Naive thymus-derived CD8-positive, alpha-beta T cell (primary cell): ENCODE measurements around the gene GABPB1. TPM values are rescaled to one million over a fixed set of nuclear protein-coding genes. Genes with fewer than 3 reads are reported as not detected.

ENCODE experiments used
- ATAC-seq, 2 donors: fragments of 150-1000 bp; cut with Tn5 transposase in 1 of 2; sonication (Bioruptor Pico), chemical (Tn5 transposase) in 1 of 2; 1 replicate in 1 of 2; 2 replicates in 1 of 2; pipeline ENCODE4 v1.10.0; 2021; ENCODE audit warnings: mild to moderate bottlenecking in 2 of 2, moderate library complexity in 2 of 2
- POLR2A ChIA-PET: fragments of 350-600 bp; sonication (Branson Sonifier 250); formaldehyde crosslinking; loops from one replicate; lab custom pipeline; 2021; ENCODE audit warnings: antibody characterized with exemption; lab: Charles Lee
- DNase-seq, 10 donors: peaks; one replicate each; pipeline versions ENCODE4 v3.0.0 to v3.0.0-alpha.2; 2020 to 2022
- H3K27ac Mint-ChIP-seq, 10 donors: one replicate each; pipeline ENCODE4 v1.8.0; 2020 to 2022; ENCODE audit warnings: mild to moderate bottlenecking in 10 of 10, mixed read lengths in 10 of 10, moderate library complexity in 4 of 10, inconsistent platforms in 1 of 10
- H3K27me3 Mint-ChIP-seq, 5 donors: one replicate each; pipeline ENCODE4 v1.8.0; 2021 to 2022; ENCODE audit warnings: mixed read lengths in 5 of 5
- H3K36me3 Mint-ChIP-seq, 3 donors: one replicate each; pipeline ENCODE4 v1.8.0; 2020 to 2022; ENCODE audit warnings: mixed read lengths in 3 of 3, mild to moderate bottlenecking in 2 of 3, inconsistent platforms in 1 of 3
- H3K4me1 Mint-ChIP-seq, 4 donors: one replicate each; pipeline ENCODE4 v1.8.0; 2021 to 2022; ENCODE audit warnings: mixed read lengths in 4 of 4
- H3K4me3 Mint-ChIP-seq, 10 donors: one replicate each; pipeline ENCODE4 v1.8.0; 2020 to 2022; ENCODE audit warnings: mild to moderate bottlenecking in 10 of 10, mixed read lengths in 10 of 10, moderate library complexity in 6 of 10, inconsistent platforms in 1 of 10
- H3K9me3 Mint-ChIP-seq, 9 donors: one replicate each; pipeline ENCODE4 v1.8.0; 2020 to 2022; ENCODE audit warnings: mixed read lengths in 9 of 9, mild to moderate bottlenecking in 3 of 9, inconsistent platforms in 1 of 9, moderate library complexity in 1 of 9
- polyA plus RNA-seq, 3 donors: library from polyadenylated mRNA; unstranded; fragments of 300-500 nt; fragmentation: Illumina TruSeq; gene quantifications; one replicate each; pipeline ENCODE4 v1.2.3, GENCODE V29; 2021
- total RNA-seq, 8 experiments: library from RNA in 2 of 8; stranded (reverse) in 2 of 8; gene quantifications; one replicate each; pipeline ENCODE4 v1.2.3 and lab custom pipeline; 2021 to 2026

GABPB1 gene
- total and polyA plus RNA-seq, 5 experiments from 2014 or later: 20.6 to 29.9 (median 25.1) TPM

DNA sequence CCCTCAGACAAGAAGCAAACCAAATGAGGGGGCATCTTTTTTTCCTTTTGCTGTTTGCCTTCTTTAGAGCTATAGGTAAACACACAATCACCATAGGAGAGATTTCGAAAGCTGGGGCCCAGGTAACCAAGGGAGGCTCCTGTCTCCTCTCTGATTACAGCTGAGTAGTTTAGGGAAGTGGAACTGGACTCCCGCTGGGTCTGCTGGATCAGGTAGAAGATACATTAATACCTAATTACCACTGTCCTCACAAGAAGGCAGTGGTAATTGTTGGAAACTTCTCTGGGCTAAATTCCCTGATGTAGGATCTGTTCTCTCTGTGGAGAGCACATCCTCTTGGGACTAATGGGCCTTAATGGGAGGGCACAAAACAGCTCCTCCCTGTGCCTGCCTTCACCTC, 122.2 kb downstream of the GABPB1 start:
- H3K4me3 Mint-ChIP-seq: no peak overlapping the region
- POLR2A ChIA-PET: no interaction called here
- peaks cover 0 to 1% (median 0%) of the 10 kb centered on the region in 4 donors for H3K4me1 Mint-ChIP-seq
- ATAC-seq (no peak), DNase-seq (no peak)
- H3K27me3 Mint-ChIP-seq: no peaks in the 10 kb centered on the region
- H3K27ac Mint-ChIP-seq: no peak overlapping the region
- no peaks in the 10 kb centered on the region for H3K9me3 Mint-ChIP-seq
- no peaks in the 10 kb centered on the region for H3K36me3 Mint-ChIP-seq

DNA sequence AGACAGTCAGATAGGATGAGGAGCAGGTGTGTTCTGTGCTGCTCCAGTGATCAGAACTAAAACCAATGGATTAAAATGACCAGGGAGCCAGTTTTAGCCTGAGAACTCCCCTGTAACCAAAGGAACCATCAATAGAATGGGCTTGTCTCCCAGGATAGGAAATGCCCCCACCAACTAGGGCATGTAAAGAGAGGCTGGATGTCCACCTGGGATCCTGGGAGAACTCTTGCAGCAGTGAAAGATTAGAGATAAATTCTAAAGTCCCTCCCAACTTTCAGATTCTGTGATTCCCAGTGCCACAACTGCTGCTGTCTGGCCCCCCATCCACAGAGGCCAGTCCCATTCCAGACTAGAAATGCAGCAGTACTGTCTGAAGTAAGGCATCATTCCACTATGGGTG, 123.2 kb downstream of the GABPB1 start:
- POLR2A ChIA-PET: no interaction called here

DNA sequence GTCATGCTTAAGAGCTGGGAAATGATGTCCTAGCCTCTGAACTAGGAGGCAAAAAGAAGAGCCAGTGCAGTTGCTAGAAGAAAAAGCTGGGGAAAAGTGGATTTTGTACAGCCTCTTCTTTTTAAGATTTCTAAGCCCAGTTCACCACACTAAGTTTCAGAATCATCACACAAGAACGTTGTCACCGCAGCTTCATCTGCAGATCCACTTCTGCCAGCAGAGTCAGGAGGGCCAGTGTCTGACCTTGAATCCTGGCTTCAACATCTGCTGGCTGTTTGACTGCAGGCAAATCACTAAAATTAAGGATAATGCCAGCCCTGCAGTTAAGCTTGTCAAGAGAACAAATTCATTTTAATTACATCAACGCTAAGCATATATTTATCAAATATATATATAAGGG, 125.7 kb downstream of the GABPB1 start:
- DNase-seq (no peak), ATAC-seq (no peak)
- H3K36me3 Mint-ChIP-seq: no peaks in the 10 kb centered on the region
- POLR2A ChIA-PET: interaction anchor here (0.6 kb wide), 1 partner anchor 442 kb away, joined by 3 read pairs; no protein-coding TSS in a partner anchor
- no peak overlapping the region for H3K4me3 Mint-ChIP-seq
- H3K9me3 Mint-ChIP-seq: no peaks in the 10 kb centered on the region
- H3K4me1 Mint-ChIP-seq: peaks cover 0 to 1% (median 0%) of the 10 kb centered on the region in 4 donors
- no peak overlapping the region for H3K27ac Mint-ChIP-seq
- no peaks in the 10 kb centered on the region for H3K27me3 Mint-ChIP-seq

More for the DNA sequence above, 123.2 kb downstream of the GABPB1 start:
- Mint-ChIP-seq H3K36me3 (no peaks in the 10 kb centered on the region), H3K27ac (no peak overlapping the region), H3K27me3 (no peaks in the 10 kb centered on the region), H3K4me1 (peaks cover 0 to 1% (median 0%) of the 10 kb centered on the region in 4 donors), H3K9me3 (no peaks in the 10 kb centered on the region), H3K4me3 (no peak overlapping the region)
- ATAC-seq (no peak), DNase-seq (no peak)

DNA sequence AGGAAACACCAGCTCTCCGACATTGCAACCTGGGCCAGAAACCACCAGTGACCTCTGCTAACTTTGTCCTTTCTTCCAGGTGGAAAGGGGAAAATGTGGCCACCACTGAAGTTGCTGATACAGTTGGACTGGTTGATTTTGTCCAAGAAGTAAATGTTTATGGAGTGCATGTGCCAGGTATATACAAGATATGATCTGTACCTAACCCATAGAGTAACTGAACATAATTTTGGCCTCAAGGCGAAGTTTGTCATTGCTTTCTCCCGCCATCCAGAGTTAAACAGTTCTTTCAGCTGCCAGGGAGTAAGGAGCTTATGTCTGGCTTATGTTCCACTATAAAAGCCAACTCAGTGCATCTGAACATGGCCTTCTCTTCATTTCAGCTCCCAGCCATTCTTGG, 126.1 kb downstream of the GABPB1 start:
- Mint-ChIP-seq H3K9me3 (no peaks in the 10 kb centered on the region), H3K4me1 (peaks cover 0 to 1% (median 0%) of the 10 kb centered on the region in 4 donors), H3K4me3 (no peak overlapping the region), H3K36me3 (no peaks in the 10 kb centered on the region), H3K27me3 (no peaks in the 10 kb centered on the region), H3K27ac (no peak overlapping the region)
- no peak for DNase-seq
- POLR2A ChIA-PET: interaction anchor here (0.6 kb wide), 1 partner anchor 442 kb away, joined by 3 read pairs; no protein-coding TSS in a partner anchor
- ATAC-seq: no peak

DNA sequence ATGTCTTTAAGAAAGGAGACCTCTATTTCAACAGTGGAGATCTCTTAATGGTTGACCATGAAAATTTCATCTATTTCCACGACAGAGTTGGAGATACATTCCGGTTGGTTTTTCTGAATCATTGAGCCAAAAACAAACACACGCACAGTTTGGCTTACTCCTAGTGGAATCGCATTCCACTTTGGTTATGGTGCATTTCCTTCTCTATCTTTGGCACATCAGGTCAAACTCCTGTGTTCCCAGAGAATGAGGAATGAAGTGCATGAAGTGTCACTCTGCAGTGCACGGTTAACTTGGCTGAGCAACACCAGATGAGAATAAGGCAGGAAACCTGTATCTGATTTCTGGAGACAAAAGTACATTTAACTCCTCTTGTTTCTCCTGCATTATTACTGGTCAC, 127.9 kb downstream of the GABPB1 start:
- Mint-ChIP-seq H3K4me3 (no peak overlapping the region), H3K27ac (no peak overlapping the region), H3K36me3 (no peaks in the 10 kb centered on the region), H3K9me3 (no peaks in the 10 kb centered on the region), H3K4me1 (peaks cover 0 to 1% (median 0%) of the 10 kb centered on the region in 4 donors), H3K27me3 (peaks cover 0 to 3% (median 0%) of the 10 kb centered on the region in 5 donors)
- POLR2A ChIA-PET: no interaction called here
- DNase-seq (no peak), ATAC-seq (no peak)

DNA sequence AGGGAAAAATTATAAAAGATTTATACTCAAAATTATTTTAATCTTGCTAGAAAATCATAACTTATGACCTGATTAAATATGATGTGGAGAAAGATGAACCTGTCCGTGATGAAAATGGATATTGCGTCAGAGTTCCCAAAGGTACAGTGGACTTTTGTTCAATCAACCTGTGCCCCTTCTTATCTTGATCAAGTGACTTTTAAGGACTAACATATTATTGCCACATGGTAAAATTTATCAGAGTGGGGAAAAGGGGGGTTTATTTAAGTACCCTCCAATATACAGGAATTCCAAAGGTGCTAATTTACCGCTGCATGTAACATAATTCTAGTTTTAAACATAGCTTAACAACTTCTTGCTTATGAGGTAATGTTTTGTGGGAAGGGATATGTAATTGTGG, 129.1 kb downstream of the GABPB1 start:
- no peak overlapping the region for H3K27ac Mint-ChIP-seq
- H3K4me1 Mint-ChIP-seq: peaks cover 0 to 1% (median 0%) of the 10 kb centered on the region in 4 donors
- DNase-seq (no peak), ATAC-seq (no peak)
- H3K36me3 Mint-ChIP-seq: no peaks in the 10 kb centered on the region
- H3K27me3 Mint-ChIP-seq: peaks cover 0 to 3% (median 0%) of the 10 kb centered on the region in 5 donors
- POLR2A ChIA-PET: no interaction called here
- H3K9me3 Mint-ChIP-seq: no peaks in the 10 kb centered on the region
- H3K4me3 Mint-ChIP-seq: no peak overlapping the region

Other genes with a start within 250 kb of the GABPB1 start
- under 1 TPM; 0.18 to 0.99 TPM for gene ATP8B4, start 236.0 kb downstream of the GABPB1 start, total RNA-seq
- gene ATP8B4, start 236.0 kb downstream of the GABPB1 start, polyA plus RNA-seq: not detected
- under 1 TPM; 0.16 to 0.21 TPM for gene SLC27A2, start 173.0 kb downstream of the GABPB1 start, total RNA-seq
- under 1 TPM in 1 of 3 donors, not detected in 2; 0.74 TPM for gene SLC27A2, start 173.0 kb downstream of the GABPB1 start, polyA plus RNA-seq
- not detected for gene HDC, start 89.5 kb downstream of the GABPB1 start, total RNA-seq
- not detected for gene HDC, start 89.5 kb downstream of the GABPB1 start, polyA plus RNA-seq
- 10 to 100 TPM; 62.1 to 72.0 TPM for gene USP8, start 69.2 kb upstream of the GABPB1 start, total RNA-seq
- gene USP8, start 69.2 kb upstream of the GABPB1 start, polyA plus RNA-seq: 10 to 100 TPM; 27.5 to 29.7 (median 28.7) TPM
- not detected for gene USP50, start 191.5 kb upstream of the GABPB1 start, total RNA-seq
- under 1 TPM in 1 of 3 donors, not detected in 2; 0.36 TPM for gene USP50, start 191.5 kb upstream of the GABPB1 start, polyA plus RNA-seq